Kidney epithelial cell (primary cell): ENCODE data around the gene CSHL1. TPM values are rescaled to one million over a fixed set of nuclear protein-coding genes. Genes with fewer than 3 reads are reported as not detected.
"Not testable (repeated sequence)": the region's sequence is repeated elsewhere in the genome, so short reads cannot be mapped to it uniquely, and the experiment has no call there.

ENCODE experiments used
- DNase-seq: peaks from one replicate; pipeline ENCODE4 v3.0.0-alpha.2; 2010; ENCODE audit warnings: low read depth
- H3K27me3 ChIP-seq: 2 replicates; pipeline ENCODE4 v1.6.0; 2011; ENCODE audit warnings: low read length; ENCODE audit not compliant: control insufficient read depth, insufficient read depth
- H3K36me3 ChIP-seq: 2 replicates; pipeline ENCODE4 v1.5.1; 2011; ENCODE audit warnings: low read length; ENCODE audit not compliant: control insufficient read depth, insufficient read depth
- H3K4me3 ChIP-seq: 2 replicates; pipeline ENCODE4 v1.5.1; 2011; ENCODE audit warnings: low read depth, mild to moderate bottlenecking, control low read depth, low read length
- total RNA-seq: library from RNA; depleted of rRNA; stranded (reverse); fragments of >200 nt; gene quantifications from 2 replicates; pipeline ENCODE4 v1.2.3, GENCODE V29; 2015
- TF ChIP-seq, protein P1 (sequence below): IDR thresholded peaks from 2 replicates; pipeline ENCODE4 v1.5.1; 2011; ENCODE audit warnings: mild to moderate bottlenecking, moderate library complexity, low read length, control low read depth, inconsistent platforms; ENCODE audit not compliant: insufficient read depth, poor library complexity, severe bottlenecking

Gene CSHL1
- total RNA-seq, 1 donor from 2014 or later = not detected

DNA sequence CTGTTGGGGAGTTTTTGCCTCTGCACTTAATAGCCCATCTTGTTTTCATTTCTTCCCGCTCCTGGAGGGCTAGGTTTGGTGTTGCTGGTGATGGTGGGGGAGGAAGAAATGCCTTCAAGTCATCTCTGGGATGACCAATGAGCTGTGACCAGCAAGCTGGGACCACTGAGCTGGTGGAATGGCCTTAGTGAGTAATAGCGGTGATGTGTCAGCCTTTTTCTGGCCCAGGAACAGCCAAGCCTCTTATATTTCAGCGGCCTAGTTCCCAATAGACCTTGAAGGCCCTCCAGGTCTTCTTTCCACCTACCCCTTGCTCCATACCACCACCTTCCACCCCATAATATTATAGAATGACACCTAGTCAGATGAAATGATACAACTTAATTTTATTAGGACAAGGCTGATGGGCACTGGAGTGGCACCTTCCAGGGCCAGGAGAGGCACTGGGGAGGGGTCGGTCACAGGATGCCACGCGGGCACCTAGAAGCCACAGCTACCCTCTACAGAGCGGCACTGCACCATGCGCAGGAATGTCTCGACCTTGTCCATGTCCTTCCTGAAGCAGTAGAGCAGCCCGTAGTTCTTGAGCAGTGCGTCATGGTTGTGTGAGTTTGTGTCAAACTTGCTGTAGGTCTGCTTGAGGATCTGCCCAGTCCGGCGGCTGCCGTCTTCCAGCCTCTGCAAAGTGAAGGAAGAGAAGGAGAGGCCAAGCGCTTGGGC lies 39.3 kb downstream of the CSHL1 start:
- H3K27me3 ChIP-seq, H3K36me3 ChIP-seq, H3K4me3 ChIP-seq: not testable (repeated sequence)
- peak; percentile 51 for DNase-seq

GRCh38 chr17:63870292-63870665 lies 40.8 kb downstream of the CSHL1 start:
- DNase-seq, H3K36me3 ChIP-seq, H3K4me3 ChIP-seq, H3K27me3 ChIP-seq: not testable (repeated sequence)

GRCh38 chr17:63869491-63870291 lies 41.4 kb downstream of the CSHL1 start:
- H3K27me3 ChIP-seq, H3K4me3 ChIP-seq, H3K36me3 ChIP-seq: not testable (repeated sequence)
- TF ChIP-seq, protein P1, sequence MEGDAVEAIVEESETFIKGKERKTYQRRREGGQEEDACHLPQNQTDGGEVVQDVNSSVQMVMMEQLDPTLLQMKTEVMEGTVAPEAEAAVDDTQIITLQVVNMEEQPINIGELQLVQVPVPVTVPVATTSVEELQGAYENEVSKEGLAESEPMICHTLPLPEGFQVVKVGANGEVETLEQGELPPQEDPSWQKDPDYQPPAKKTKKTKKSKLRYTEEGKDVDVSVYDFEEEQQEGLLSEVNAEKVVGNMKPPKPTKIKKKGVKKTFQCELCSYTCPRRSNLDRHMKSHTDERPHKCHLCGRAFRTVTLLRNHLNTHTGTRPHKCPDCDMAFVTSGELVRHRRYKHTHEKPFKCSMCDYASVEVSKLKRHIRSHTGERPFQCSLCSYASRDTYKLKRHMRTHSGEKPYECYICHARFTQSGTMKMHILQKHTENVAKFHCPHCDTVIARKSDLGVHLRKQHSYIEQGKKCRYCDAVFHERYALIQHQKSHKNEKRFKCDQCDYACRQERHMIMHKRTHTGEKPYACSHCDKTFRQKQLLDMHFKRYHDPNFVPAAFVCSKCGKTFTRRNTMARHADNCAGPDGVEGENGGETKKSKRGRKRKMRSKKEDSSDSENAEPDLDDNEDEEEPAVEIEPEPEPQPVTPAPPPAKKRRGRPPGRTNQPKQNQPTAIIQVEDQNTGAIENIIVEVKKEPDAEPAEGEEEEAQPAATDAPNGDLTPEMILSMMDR = peak; percentile 14
- peak; percentile 21 for DNase-seq

GRCh38 chr17:63866625-63867024 lies 44.4 kb downstream of the CSHL1 start:
- not testable (repeated sequence) for H3K27me3 ChIP-seq, H3K4me3 ChIP-seq, DNase-seq, H3K36me3 ChIP-seq
- TF ChIP-seq, protein P1 = peak; percentile 29

Other genes with a start within 250 kb of the CSHL1 start
- gene LIMD2, start 211.1 kb downstream of the CSHL1 start, total RNA-seq = 153 and 158 TPM in 2 replicates
- 17.2 and 18.6 TPM in 2 replicates for gene STRADA, start 169.5 kb downstream of the CSHL1 start, total RNA-seq
- gene CCDC47, start 137.7 kb downstream of the CSHL1 start, total RNA-seq = 39.3 and 49.3 TPM in 2 replicates
- gene DDX42, start 137.1 kb downstream of the CSHL1 start, total RNA-seq = 55.1 and 55.7 TPM in 2 replicates
- gene PSMC5, start 83.8 kb downstream of the CSHL1 start, total RNA-seq = 64.8 and 77.6 TPM in 2 replicates
- gene FTSJ3, start 83.6 kb downstream of the CSHL1 start, total RNA-seq = 52.1 and 54.5 TPM in 2 replicates
- gene SMARCD2, start 68.6 kb downstream of the CSHL1 start, total RNA-seq = 78.7 and 107 TPM in 2 replicates
- not detected in 2 replicates for gene CSH2, start 37.6 kb downstream of the CSHL1 start, total RNA-seq
- not detected in 2 replicates for gene GH2, start 29.3 kb downstream of the CSHL1 start, total RNA-seq
- not detected in 2 replicates for gene CSH1, start 14.7 kb downstream of the CSHL1 start, total RNA-seq
- gene GH1, start 7.6 kb upstream of the CSHL1 start, total RNA-seq = not detected in 2 replicates
- gene CD79B, start 21.1 kb upstream of the CSHL1 start, total RNA-seq = 0.14 TPM in 1 of 2 replicates, not detected in the other
- 0.07 and 0.33 TPM in 2 replicates for gene SCN4A, start 61.7 kb upstream of the CSHL1 start, total RNA-seq
- 0.08 and 0.55 TPM in 2 replicates for gene PRR29, start 87.1 kb upstream of the CSHL1 start, total RNA-seq
- 11.5 and 12.9 TPM in 2 replicates for gene ICAM2, start 109.4 kb upstream of the CSHL1 start, total RNA-seq
- gene ERN1, start 218.9 kb upstream of the CSHL1 start, total RNA-seq = 19.6 and 28.1 TPM in 2 replicates